NCI-H1417 treated with DMSO at 0.1 percent for 48 hours (cell line): ENCODE results near the gene MAOA.
"Not testable (repeated sequence)": the region's sequence is repeated elsewhere in the genome, so short reads cannot be mapped to it uniquely, and the experiment has no call there.

Experiments
- DNase-seq: peaks from one replicate; lab custom pipeline; 2025; lab: John Stamatoyannopoulos, UW

MAOA gene

GRCh38 chrX:43656005-43656494 lies at the start of gene MAOA:
MAOA (plus strand) TSS chrX:43656299; CDS start chrX:43656342, 43 bp downstream.
- no peak for DNase-seq

- no peak for DNase-seq
Measured at GRCh38 chrX:43612400-43612799, 43.7 kb upstream of the MAOA start.

DNA sequence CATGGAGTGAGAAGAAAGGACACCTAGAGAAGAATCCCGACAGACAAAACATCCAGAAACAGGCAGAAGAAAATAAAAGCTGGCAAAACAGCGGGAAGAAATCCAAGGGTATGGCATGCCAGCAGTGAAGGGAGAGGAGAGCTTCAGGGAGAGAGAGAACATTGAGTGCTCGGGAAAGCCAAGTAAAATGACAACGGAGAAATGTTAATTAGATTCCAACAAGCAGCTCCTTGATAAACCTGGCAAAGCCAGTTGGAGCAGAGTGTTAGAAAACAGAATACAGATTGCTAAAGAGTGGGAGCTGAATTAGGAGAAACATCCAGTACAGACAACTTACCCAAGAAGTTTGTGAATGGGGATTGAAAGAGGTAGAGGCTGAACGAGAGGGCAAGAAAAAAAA lies 40.4 kb upstream of the MAOA start:
- DNase-seq, result no peak

DNA sequence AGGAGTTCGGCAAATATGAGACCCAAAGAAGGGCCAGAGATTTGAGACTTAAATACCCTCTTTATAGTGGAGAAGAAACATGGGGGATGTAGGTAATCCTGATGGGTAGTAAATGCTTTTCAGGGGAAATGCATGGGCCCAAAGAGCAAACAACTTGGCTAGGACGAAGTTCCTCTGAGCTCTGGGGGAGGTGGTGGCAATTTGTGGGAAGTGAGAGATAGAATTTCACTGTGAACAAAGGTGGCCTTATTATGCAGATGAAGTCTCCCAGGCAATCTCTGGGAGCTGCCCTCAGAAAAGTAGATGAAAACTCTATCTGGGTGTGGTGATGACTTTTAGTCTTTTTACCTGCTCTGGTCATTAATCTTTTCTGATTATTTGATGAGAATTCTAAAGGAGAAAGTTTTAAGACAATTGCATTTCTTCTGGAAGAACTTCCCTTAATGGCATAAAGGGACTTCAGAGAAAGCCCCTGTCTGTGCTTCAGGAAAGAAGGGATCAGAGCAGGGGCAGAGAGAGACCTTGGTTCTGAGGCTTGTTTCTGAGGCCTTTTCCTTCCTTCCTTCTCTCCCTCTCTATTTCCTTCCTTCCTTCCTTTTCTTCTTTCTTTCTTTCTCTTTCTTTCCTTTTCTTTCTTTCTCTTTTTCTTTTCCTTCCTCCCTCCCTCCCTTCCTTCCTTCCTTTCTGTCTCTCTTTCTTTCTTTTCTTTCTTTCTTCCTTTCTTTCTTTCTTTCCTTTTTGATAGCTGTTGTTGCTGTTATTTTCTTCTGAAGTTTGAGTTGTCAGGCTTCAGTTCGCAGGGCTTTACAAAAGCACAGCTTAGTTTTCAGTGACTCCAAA lies 37.5 kb upstream of the MAOA start:
- no peak for DNase-seq

- DNase-seq, result not testable (repeated sequence)
Measured at GRCh38 chrX:43619861-43620260, 36.2 kb upstream of the MAOA start.

DNA sequence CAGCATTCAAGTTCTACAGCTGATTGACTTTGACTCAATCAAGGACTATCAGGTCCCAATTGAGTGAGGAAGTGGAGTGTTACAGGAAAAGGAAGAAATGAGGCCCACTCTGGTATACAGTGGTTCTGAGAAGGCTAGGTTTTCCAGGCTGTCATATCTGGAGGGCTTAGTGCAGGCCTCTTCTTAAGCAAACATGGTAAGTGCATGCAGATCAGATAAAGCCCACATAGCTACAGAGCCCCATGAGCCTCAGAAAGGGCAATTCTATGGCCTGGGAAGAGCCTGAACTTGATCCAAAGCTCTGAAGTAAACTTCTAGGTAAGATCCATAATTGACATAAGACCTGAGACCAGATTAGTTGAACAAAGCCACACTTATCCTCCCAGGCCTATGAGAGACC lies 29.0 kb upstream of the MAOA start:
- no peak for DNase-seq

GRCh38 chrX:43627669-43628068 lies 28.4 kb upstream of the MAOA start:
- no peak for DNase-seq

GRCh38 chrX:43629229-43629628 lies 26.9 kb upstream of the MAOA start:
- no peak for DNase-seq

DNA sequence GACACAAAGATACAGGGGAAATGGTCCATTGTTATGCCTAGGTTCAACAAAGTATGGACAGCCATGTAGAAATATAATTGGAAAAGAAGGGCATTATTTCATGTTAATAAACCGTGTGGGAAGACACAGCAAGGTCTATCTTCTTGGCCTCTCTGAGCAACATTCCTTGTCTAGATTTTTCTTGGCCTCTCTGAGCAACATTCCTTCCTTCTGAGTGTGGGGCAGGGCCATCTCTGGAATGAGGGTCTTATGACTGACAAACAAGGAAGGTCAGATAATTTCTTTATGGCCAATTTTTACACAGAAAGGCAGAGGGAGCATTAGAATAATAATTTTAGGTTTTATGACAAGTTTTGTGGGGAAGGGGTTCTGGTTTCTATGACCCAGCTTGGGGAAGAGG lies 24.3 kb upstream of the MAOA start:
- DNase-seq, result no peak

- no peak for DNase-seq
Measured at GRCh38 chrX:43633081-43633480, 23.0 kb upstream of the MAOA start.

DNA sequence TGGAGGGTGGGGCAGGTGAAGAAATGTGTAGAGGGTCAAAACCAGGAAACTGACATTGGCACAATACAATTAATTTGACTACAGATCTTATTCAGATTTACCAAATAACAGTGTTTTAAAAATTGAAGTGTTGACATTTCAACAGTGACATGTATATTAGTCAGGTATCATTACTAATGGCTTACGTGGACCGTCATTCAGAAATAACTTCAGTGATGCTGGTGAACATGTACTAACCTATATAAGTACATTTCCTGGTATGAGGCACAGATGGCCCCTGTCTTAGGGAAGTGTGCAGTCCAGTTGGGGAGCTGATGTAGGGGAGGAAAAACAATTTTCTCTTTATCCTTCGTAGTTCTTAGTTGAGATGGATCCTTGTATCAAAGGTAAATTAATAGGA lies 22.3 kb upstream of the MAOA start:
- DNase-seq, result no peak

DNA sequence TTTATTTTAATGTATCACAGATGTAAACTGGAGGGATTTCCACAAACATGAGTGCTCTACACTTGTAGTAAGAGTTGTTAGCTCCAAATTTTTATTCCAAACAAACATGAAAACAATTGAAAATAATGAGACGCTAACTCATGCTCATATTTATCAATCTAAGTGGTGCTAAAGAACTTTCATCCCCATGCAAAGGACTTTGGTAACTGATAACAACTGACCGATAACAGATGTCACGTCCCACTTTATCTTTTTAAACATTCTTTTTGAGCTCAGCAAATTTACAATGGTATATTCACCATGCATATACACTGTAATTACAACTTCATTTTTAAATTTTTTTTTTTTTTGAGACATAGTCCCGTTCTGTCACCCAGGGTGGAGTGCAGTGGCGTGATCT lies 15.6 kb upstream of the MAOA start:
- no peak for DNase-seq

DNA sequence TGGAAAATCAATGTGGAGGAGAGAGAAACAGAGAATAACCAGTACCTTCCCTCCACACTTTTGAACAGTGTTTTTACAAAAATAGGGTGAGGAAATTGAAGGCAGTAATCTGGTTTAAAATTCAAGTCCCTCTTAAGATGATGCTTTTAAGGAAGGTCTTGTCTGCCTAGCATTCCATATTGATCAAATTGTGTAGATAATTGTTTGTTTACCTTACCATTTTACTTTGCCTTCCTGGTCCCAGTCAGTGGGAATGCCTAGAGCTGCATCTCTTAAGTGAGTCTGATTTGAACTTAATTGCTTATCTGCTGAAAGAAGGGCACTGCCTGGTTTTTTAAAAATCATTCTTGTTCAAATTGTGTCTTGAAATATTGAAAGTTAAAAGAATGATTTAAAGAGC lies 14.4 kb upstream of the MAOA start:
- no peak for DNase-seq

DNA sequence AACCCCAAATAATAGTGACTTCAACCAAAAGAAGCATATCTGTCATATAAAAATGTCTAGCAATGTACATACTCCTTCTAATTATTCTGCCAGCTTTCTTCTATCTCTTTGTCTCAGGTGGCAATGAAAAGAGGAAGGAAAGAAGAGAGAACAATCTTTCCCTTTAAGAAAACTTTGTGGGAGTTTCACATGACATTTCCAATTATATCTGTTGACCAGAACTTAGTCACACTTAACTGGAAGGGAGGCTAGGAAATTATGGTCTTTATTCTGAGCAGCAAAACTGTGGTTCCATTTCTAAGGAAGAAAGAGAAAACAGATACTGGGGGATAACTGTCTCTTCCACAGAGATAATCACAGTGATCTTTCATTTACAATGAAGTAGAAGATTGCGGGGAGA lies 12.9 kb upstream of the MAOA start:
- DNase-seq, result no peak

GRCh38 chrX:43643662-43644061 lies 12.4 kb upstream of the MAOA start:
- DNase-seq, result no peak

DNA sequence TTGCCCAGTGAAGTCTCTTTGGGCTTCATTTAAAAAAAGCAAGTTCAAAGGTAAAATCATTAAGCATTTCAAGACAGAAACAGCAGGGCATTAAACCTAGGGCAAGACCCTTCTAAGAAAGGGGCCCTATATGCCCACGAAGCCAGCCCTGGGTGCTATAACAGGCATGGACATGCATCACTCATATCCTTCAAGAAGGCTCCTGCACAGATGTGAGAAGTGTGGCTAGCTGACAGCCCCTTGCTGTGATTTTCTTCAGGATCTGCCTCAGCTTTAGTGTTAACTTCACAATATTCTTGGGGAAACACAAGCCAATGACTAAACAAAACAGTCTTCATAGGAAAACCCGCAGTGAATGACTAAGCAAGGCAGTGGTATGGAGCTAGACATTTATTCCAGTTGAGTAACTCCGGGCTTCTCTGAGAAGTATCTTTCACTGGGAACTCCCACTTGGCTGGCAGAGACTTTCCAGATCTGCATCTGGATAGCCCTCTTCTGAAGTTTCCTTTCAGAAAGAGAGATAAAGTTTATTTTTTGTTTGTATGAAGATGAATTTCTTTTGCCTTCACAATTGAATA lies 11.9 kb upstream of the MAOA start:
- no peak for DNase-seq

DNA sequence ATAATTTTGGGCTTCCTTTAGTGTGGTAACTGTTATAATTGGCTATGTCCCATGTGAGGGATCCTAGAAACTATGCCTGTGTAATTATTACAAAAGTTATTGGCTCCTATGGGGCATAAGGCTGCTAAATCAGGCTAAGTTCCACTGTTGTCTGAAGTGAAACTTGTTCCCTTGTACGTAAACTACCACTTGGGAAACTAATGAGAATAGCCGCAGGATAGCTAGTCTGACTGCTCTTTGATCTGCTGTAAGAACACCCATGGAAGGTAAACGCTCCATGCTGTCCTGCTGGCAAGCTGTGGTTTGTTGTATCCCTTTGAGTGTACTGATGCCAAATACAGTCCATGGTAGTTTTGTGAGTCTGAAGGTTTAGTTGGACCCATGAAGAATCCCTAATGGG lies 9.3 kb upstream of the MAOA start:
- DNase-seq, result no peak

- peak; percentile 10 for DNase-seq
Measured at GRCh38 chrX:43654431-43655150, 1.5 kb upstream of the MAOA start.

DNA sequence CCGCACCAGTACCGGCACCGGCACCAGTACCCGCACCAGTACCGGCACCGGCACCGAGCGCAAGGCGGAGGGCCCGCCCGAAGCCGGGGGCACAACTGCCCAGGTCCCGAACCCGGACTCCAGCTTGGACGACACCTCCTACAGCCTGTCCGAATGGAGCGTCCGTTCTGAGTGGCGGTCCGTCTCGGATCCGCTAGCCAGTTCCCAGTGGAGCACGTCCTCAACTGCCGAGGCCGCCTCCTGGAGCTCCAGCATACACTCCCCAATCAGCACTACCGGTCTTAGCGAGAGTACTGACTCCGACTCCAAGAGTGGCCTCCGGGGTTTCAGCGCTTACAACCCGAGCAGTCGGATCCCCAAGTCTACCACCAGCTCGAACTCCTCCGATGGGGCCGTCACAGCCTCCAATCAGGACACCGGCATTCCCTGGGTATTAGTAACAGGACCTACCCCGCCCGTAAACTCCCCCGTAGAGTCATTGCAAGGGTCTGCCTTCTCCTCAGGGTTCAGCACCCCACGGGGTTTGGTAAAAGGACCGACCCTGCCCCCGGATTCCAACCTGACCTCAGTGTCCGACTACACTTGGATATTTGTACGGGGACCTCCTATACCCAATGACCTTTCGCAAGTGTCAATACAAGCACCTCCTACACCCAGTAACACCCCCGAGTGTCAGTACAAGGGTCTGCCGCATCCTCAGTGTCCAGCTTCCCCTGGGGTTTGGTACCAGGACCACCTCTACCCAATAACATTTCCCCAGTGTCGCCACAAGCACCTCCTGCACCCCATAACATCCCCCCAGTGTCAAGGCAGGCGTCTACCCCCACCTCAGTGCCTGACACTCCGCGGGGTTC lies 721 bp upstream of the MAOA start:
- no peak for DNase-seq

- no peak for DNase-seq
Measured at GRCh38 chrX:43657671-43658070, 1.6 kb downstream of the MAOA start.

- no peak for DNase-seq
Measured at GRCh38 chrX:43661521-43662240, 5.6 kb downstream of the MAOA start.
